ENCODE data around the gene PHLPP1. TPM values are rescaled to one million over a fixed set of nuclear protein-coding genes. Genes with fewer than 3 reads are reported as not detected.

Gene PHLPP1
- total and polyA plus RNA-seq, 2 of the 4 experiments (the other 2 are of a cell fraction): 3.3 to 3.6 TPM

DNA sequence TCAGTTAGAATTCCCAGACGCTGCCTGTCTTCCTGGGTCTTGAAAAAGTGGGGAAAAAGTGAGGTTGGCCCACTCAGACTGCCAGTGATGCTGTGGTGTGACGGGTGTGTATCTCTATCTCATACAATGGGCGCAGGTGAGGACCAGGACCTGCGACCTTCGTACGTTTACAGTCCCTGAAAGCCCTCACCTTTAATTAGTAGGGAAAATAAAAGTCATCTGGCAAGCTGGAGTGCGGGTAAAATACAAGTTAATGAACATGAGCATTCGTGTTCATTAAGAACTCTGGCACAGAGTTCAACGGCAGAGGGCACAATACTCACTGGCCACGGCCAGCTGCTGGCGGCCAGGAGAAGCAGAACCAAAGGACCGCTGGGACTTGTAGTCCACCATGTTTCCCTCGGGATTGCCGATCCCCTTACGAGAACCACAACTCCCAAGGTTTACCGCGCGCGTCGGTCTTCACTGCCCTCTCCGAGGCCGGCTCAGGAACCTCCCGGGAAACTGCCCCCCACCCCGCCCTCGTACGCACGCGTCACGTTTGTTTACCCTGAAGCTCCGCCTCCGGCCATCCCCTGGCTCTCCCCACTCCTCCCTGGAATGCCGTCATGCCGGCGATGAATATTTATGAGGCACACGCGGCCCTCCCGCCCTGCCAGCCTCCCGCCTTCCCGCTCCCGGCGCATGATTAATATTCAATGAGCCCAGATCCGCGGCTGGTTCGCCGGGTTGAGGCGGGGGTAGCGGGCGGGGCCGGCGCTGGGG, 488 bp upstream of the PHLPP1 start:
- peak overlapping the region; percentile 59 for H3K4ac ChIP-seq (ENCODE audit: low read depth, low read length)
- dilution Hi-C loops (cut with HindIII; ENCODE audit: low sequenced_read_pairs, unreplicated experiment) (no loop called here), in situ Hi-C loops (cut with MboI; ENCODE audit: low sequenced_read_pairs) (loop anchor here (5.0 to 25.0 kb wide), 2 partner anchors 267 to 528 kb away; partner anchors contain the start of genes PIGN and RELCH), intact Hi-C loops (cut with micrococcal nuclease) (loop anchor here (1.0 to 10.0 kb wide), 8 partner anchors 67 to 530 kb away; partner anchors contain the start of genes PIGN and RELCH)
- H2AK5ac ChIP-seq (ENCODE audit: low read depth, low read length): peak overlapping the region; percentile 53; the same call in 1 of the 2 replicates
- H3K4me1 ChIP-seq (ENCODE audit: control insufficient read depth, insufficient read depth, low read length): peaks cover 5% of the 10 kb centered on the region
- H3K4me3 ChIP-seq (ENCODE audit: insufficient read depth, low read depth, low read length): peak overlapping the region; percentile 67; the same call in 1 of the 2 replicates
- peak overlapping the region; percentile 50; the same call in 1 of the 2 replicates for H3K18ac ChIP-seq (ENCODE audit: low read depth, low read length)
- H3K27me3 ChIP-seq (ENCODE audit: control insufficient read depth, insufficient read depth, low read length): no peaks in the 10 kb centered on the region
- H4K20me1 ChIP-seq (ENCODE audit: insufficient read depth, low read length): peaks cover 8% of the 10 kb centered on the region; the same call in 1 of the 2 replicates
- no peaks in the 10 kb centered on the region for H3K9me3 ChIP-seq (ENCODE audit: control insufficient read depth, insufficient read depth, low read length)
- H2BK20ac ChIP-seq (ENCODE audit: low read depth, low read length): peak overlapping the region; percentile 35; the same call in 1 of the 2 replicates
- 3% methylated on average over 5 of the region's 50 CpGs; no CpG with 5 or more reads in 1 of the 2 experiments for WGBS, 2 experiments (ENCODE audit: extremely low coverage in 2 of 2, insufficient read length in 1 of 2)
- H2BK15ac ChIP-seq (ENCODE audit: low read depth, low read length): 0 out of 3 replicates have a peak overlapping the region, but pooled peaks have one; percentile 13
- no peaks in the 10 kb centered on the region for H3K9me1 ChIP-seq (ENCODE audit: insufficient read depth, low read length)
- peak overlapping the region; percentile 68 for H3K4me2 ChIP-seq (ENCODE audit: low read depth, low read length)
- H3K9ac ChIP-seq (ENCODE audit: low read depth, low read length): peak overlapping the region; percentile 59
- H3K27ac ChIP-seq (ENCODE audit: insufficient read depth, low read length): peak overlapping the region; percentile 26; the same call in 1 of the 2 replicates
- H3K14ac ChIP-seq (replicated peaks; ENCODE audit: low read depth, low read length): peak overlapping the region; percentile 48
- peak overlapping the region; percentile 71 for H4K5ac ChIP-seq (ENCODE audit: low read depth, low read length)
- H3K23ac ChIP-seq (ENCODE audit: low read depth, low read length): peak overlapping the region; percentile 36; the same call in 1 of the 2 replicates
- H3K56ac ChIP-seq (ENCODE audit: extremely low read depth, insufficient read depth, low read length): no peak overlapping the region
- no TSS peak for BruUV-seq (replicated peaks)
- H2BK120ac ChIP-seq (ENCODE audit: low read depth, low read length): peak overlapping the region; percentile 43; the same call in 1 of the 2 replicates
- peak overlapping the region; percentile 95 for H2AFZ ChIP-seq (replicated peaks; ENCODE audit: low read length, poor library complexity)
- POLR2A ChIA-PET (ENCODE audit: unreplicated experiment): no interaction called here
- H2BK5ac ChIP-seq (ENCODE audit: low read depth, low read length, poor library complexity, severe bottlenecking): peak overlapping the region; percentile 42
- CTCF ChIA-PET: interaction anchor here (0.6 to 1.5 kb wide), 15 partner anchors 8 to 268 kb away, joined by 3 to 7 read pairs (median 3); no protein-coding TSS in a partner anchor
- peak overlapping the region; percentile 16; the same call in 1 of the 2 replicates for H4K91ac ChIP-seq (ENCODE audit: insufficient read depth, low read depth, low read length)
- peak overlapping the region; percentile 34 to 88; a peak in 3 of 4 replicates for H4K8ac ChIP-seq (ENCODE audit: low read depth in 2 of 2, low read length in 2 of 2)
- DNase-seq: peak; percentile 100
- ATAC-seq (ENCODE audit: low read depth): peak; percentile 91
- no peaks in the 10 kb centered on the region for H3K36me3 ChIP-seq (ENCODE audit: control insufficient read depth, insufficient read depth, low read length)
- peaks cover 3 to 13% of the 10 kb centered on the region in 2 experiments; a peak in 2 of 4 replicates for H3K79me1 ChIP-seq (ENCODE audit: low read depth in 1 of 2, low read length in 2 of 2)
- H2AK9ac ChIP-seq (replicated peaks; ENCODE audit: low read depth, low read length, poor library complexity): peak overlapping the region; percentile 71
- TF ChIP-seq, protein P1, sequence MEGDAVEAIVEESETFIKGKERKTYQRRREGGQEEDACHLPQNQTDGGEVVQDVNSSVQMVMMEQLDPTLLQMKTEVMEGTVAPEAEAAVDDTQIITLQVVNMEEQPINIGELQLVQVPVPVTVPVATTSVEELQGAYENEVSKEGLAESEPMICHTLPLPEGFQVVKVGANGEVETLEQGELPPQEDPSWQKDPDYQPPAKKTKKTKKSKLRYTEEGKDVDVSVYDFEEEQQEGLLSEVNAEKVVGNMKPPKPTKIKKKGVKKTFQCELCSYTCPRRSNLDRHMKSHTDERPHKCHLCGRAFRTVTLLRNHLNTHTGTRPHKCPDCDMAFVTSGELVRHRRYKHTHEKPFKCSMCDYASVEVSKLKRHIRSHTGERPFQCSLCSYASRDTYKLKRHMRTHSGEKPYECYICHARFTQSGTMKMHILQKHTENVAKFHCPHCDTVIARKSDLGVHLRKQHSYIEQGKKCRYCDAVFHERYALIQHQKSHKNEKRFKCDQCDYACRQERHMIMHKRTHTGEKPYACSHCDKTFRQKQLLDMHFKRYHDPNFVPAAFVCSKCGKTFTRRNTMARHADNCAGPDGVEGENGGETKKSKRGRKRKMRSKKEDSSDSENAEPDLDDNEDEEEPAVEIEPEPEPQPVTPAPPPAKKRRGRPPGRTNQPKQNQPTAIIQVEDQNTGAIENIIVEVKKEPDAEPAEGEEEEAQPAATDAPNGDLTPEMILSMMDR (conservative IDR thresholded peaks at IDR 0.05; ENCODE audit: low read depth, low read length): peak; percentile 90
- TF ChIP-seq FOS (IDR thresholded peaks at IDR 0.05; ENCODE audit: low read depth, low read length) (no peak), MAFK (IDR thresholded peaks at IDR 0.05; ENCODE audit: low read depth, low read length) (no peak), MXI1 (IDR thresholded peaks at IDR 0.05; ENCODE audit: borderline replicate concordance, low read depth, low read length) (0 out of 2 replicates have a peak, but pooled peaks have one; percentile 59), CHD1 (IDR thresholded peaks at IDR 0.05; ENCODE audit: low read depth, low read length) (no peak), BHLHE40 (IDR thresholded peaks at IDR 0.05; ENCODE audit: low read depth, low read length) (peak; percentile 97), POLR2A (IDR thresholded peaks at IDR 0.05; ENCODE audit: low read depth, low read length) (no peak; the same call in 1 of the 2 replicates), NFE2L2 (IDR thresholded peaks at IDR 0.05; ENCODE audit: low read depth, low read length) (no peak), CEBPB (IDR thresholded peaks at IDR 0.05; ENCODE audit: low read depth, low read length) (no peak), MAZ (IDR thresholded peaks at IDR 0.05; ENCODE audit: borderline replicate concordance, low read depth, low read length) (peak; percentile 99), RCOR1 (IDR thresholded peaks at IDR 0.05; ENCODE audit: insufficient replicate concordance, low read length) (no peak), RAD21 (IDR thresholded peaks at IDR 0.05; ENCODE audit: low read length) (peak; percentile 92), SMC3 (IDR thresholded peaks at IDR 0.05; ENCODE audit: low read depth, low read length) (peak; percentile 95)
- TF ChIP-seq, protein P2, sequence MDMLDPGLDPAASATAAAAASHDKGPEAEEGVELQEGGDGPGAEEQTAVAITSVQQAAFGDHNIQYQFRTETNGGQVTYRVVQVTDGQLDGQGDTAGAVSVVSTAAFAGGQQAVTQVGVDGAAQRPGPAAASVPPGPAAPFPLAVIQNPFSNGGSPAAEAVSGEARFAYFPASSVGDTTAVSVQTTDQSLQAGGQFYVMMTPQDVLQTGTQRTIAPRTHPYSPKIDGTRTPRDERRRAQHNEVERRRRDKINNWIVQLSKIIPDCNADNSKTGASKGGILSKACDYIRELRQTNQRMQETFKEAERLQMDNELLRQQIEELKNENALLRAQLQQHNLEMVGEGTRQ (IDR thresholded peaks at IDR 0.05; ENCODE audit: low read depth, low read length): 0 out of 2 replicates have a peak, but pooled peaks have one; percentile 41

All from IMR-90 (cell line).